ENCODE data around the gene HEPN1. TPM values are rescaled to one million over a fixed set of nuclear protein-coding genes. Genes with fewer than 3 reads are reported as not detected.

Gene HEPN1
- total RNA-seq, 1 donor from 2014 or later, result not detected

- intact Hi-C loops (cut with micrococcal nuclease), result no loop called here
Observed at GRCh38 chr11:124882339-124883071, 36.5 kb upstream of the HEPN1 start.

GRCh38 chr11:124884340-124884739, 34.7 kb upstream of the HEPN1 start:
- intact Hi-C loops (cut with micrococcal nuclease), result no loop called here

DNA sequence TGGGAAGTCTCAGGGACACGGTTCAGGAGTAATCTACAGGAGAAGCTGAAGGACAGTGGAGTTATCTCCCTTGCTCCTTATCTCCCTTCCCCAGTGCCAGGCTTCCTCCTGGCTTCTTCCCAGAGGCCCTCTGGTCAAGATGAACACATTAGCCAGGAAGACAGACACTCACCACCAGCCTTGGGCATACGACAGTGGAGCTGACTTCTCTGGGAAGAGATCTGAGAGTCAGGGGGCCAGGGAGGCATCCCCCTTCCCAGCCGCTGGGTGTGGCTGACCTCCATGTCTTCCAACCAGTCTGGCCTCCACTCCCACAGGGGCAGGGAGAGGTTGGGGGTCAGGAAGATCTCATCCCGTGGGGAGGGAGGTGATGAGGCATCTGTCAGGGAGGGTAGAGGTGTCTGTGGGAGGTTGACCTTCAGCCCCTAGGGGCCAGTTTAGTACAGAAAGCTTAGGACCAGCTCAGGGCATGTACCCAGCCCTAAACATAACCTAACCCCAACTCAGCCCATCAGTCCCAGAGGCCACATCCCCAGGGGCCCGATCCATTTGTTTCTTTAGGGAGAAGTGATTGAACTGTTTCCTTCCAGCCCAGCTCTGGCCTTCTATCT, 34.1 kb upstream of the HEPN1 start:
- intact Hi-C loops (cut with micrococcal nuclease), result no loop called here

DNA sequence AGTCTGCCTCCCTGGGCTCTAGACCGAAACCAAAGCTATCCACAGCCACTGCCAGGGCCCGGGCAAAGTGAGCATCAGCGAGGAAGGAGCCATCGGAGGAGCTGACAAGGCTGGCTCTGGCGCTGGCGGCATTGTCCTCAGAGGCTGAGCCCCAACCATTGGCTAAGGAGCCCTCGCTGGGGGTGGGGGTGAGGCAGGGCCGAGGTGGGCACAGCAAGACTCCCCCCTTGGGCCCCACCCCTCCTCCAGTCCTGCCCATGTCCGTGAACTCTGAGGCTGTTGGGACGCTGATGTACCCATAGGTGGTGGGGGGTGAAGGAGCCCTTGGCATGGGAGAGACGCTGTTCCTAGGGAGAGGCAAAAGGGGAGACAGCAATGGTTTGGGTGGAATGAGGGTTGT, 32.6 kb upstream of the HEPN1 start:
- intact Hi-C loops (cut with micrococcal nuclease), result no loop called here

GRCh38 chr11:124886978-124887666, 31.9 kb upstream of the HEPN1 start:
- intact Hi-C loops (cut with micrococcal nuclease), result no loop called here

GRCh38 chr11:124887667-124888013, 31.4 kb upstream of the HEPN1 start:
- intact Hi-C loops (cut with micrococcal nuclease), result no loop called here

DNA sequence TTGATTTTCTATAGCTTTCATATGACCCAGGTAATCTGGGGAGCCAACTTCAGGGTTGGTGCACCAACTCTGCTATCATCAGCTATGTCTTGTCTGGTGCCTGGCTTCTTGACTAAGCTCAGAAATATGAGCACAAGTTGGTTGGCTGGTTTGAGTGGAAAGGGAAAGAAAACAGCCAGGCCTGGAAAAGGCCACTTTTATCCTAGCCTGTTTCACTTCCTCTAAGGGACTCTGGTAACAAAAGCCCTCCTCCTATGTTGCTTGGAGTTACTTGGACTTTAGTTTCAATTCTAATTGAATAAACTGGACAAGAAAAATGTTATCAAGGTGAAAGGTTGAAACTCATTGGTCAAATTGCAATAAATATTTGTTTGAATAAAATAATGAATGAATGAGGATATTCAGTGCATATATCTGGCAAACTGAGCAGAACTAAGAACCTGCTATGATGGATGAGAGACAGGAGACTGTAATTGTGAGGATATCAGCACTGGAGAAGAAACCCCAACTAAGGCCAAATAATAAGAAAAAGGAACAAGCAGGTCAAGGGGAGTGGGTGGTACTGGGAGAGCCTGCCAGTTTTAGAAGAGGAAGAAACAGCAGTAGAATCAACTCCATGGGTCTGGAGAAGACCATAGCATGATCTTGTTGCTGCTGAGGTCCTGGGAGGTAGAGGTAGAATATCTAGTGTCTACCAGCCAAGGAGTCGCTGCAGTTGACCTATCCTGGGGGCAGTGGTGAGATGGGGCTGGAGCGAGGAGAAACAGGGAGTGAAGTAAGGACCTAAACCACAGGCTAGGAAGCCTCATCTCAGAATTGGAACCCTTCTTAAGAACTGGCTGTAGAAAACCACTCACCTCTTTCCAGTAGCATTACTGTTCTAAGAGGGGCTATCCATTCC, 29.6 kb upstream of the HEPN1 start:
- intact Hi-C loops (cut with micrococcal nuclease), result no loop called here

- intact Hi-C loops (cut with micrococcal nuclease), result no loop called here
Observed at GRCh38 chr11:124890151-124890550, 28.9 kb upstream of the HEPN1 start.

DNA sequence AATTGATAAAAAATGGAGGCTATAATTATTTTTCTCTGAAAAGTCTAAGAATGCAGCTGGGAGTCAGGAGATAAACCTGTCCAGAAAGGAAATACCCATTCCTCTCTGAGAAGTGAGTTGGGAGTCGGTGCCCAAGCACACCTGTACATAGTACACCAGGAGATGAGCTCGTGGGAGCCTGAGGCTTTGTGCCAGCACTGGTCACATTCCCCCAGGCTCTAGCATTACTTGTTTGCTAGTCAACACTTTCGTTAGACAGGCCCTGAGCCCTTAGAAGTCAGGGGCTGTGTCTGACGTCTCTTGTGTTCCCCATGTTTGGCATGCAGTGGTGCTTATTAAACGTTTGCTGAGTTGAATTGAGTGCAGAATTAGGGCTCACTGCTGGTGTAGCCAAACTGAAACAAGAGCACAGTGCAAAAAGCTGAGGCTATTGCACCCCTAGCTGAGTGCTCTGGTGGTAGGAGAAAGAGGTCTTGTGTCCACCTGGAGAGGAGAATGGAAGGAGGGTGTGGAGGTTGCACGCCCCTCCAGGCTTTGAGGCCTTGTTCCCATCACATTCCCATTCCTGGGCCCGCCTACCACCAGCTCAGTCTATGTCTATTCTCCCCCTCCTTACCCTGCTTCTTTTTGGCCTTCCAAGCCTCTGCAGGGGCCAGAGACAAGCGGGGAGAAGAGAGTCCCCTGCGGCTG, 28.2 kb upstream of the HEPN1 start:
- intact Hi-C loops (cut with micrococcal nuclease), result no loop called here

- intact Hi-C loops (cut with micrococcal nuclease), result no loop called here
Observed at GRCh38 chr11:124891373-124891861, 27.6 kb upstream of the HEPN1 start.

- intact Hi-C loops (cut with micrococcal nuclease), result no loop called here
Observed at GRCh38 chr11:124892146-124892545, 26.9 kb upstream of the HEPN1 start.

- intact Hi-C loops (cut with micrococcal nuclease), result no loop called here
Observed at GRCh38 chr11:124892750-124893454, 26.1 kb upstream of the HEPN1 start.

DNA sequence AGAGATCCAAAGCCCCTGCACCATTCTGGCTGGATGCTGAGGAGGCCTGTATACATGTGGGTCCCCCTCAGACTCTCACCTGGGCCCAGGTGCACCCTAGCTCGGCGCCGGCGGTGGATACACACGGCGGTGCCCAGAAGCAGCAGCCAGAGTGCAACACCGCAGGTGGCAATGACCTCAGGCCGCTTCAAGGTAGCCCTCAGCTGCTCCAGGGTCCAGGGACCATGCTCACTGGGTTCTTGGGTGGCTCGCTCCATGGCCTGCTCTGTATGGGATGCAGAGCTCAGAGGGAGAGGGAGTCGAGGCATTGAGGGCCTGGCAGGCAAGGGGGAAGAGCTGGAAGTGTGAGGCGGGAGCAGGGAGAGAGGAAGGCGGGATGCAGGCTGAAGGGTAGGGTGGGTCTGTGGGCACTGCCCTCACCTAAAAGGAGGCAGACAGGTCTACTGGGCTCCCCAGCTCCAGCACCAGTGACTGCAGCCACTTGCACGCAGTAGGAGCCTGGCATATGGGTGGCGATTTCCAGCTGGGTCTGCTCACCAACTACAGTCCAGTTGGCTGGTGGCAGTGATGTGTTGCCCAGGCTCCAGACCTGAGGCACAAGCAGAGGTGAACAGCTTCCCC, 25.2 kb upstream of the HEPN1 start:
- intact Hi-C loops (cut with micrococcal nuclease), result no loop called here

GRCh38 chr11:124894606-124895430, 24.2 kb upstream of the HEPN1 start:
- intact Hi-C loops (cut with micrococcal nuclease), result no loop called here

GRCh38 chr11:124895471-124895971, 23.5 kb upstream of the HEPN1 start:
- intact Hi-C loops (cut with micrococcal nuclease), result no loop called here

GRCh38 chr11:124896071-124896750, 22.8 kb upstream of the HEPN1 start:
- intact Hi-C loops (cut with micrococcal nuclease), result no loop called here

DNA sequence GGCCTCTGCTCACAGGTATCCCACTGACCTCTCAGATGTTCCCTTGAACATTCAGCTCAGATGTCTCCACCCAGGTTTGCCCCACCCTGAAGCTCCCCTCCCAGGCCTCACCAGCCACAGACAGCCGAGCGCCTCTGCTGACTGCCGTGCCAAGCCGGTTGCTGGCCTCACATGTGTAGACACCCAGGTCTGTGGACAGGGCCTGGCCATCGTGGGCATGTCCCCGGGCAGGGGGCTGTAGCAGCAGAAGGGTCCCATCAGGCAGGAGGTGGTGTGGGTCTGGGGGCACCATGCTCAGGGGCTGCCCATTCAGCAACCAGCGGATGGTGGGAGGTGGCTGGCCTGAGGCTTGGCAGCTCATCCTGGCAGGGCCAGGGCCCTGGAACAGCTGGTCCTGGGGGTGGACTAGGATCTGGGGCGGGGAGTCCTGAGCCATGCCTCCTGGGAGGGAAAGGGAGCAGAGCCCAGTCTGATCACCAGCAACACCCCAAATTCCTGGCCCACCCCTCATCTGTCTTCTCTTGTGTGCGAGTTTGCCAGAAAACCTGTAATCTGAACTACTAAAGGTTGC, 22.1 kb upstream of the HEPN1 start:
- intact Hi-C loops (cut with micrococcal nuclease), result no loop called here

Data from T-helper 2 cell treated with Interferon-gamma antibody and Interleukin-4, amounts not matched to agents 100 ng/mL and 5 ng/mL, for 36 hours (primary cell).